HepG2 (cell line): Measurements from ENCODE around the gene TAT. TPM values are rescaled to one million over a fixed set of nuclear protein-coding genes. Genes with fewer than 3 reads are reported as not detected.
A peak's percentile ranks its signal among the peaks of the same experiment; 100 is the strongest.

Experiments used
- ARHGAP35 ChIP-seq: sonication (generic); formaldehyde crosslinking; IDR thresholded peaks from 2 replicates; pipeline ENCODE4 v1.9.0; 2022; ENCODE audit warnings: mild to moderate bottlenecking, inconsistent platforms, moderate library complexity, missing genetic modification reagents, borderline replicate concordance
- ARNTL ChIP-seq: sonication (generic); formaldehyde crosslinking; IDR thresholded peaks from 2 replicates; pipeline ENCODE4 v1.4.0; 2020; ENCODE audit warnings: mild to moderate bottlenecking, missing genetic modification reagents
- ATAD3A ChIP-seq: sonication (generic); formaldehyde crosslinking; IDR thresholded peaks from 2 replicates; pipeline ENCODE4 v1.4.0; 2020; ENCODE audit warnings: missing genetic modification reagents
- CHD2 ChIP-seq: IDR thresholded peaks from 2 replicates; pipeline ENCODE4 v1.6.1; 2011; ENCODE audit warnings: low read depth, low read length, improper control_type of control experiment
- CREBL2 ChIP-seq: sonication (generic); formaldehyde crosslinking; IDR thresholded peaks from 2 replicates; pipeline ENCODE4 v1.8.1; 2023; ENCODE audit warnings: missing genetic modification reagents, mild to moderate bottlenecking, borderline replicate concordance
- GMEB1 ChIP-seq: sonication (generic); formaldehyde crosslinking; IDR thresholded peaks from 2 replicates; pipeline ENCODE4 v1.5.1; 2020; ENCODE audit warnings: missing genetic modification reagents, mild to moderate bottlenecking, borderline replicate concordance
- HNF1A ChIP-seq, 2 experiments: sonication (generic) in 1 of 2; formaldehyde crosslinking in 1 of 2; IDR thresholded peaks; 2 replicates each; pipeline versions ENCODE4 v1.4.0 to v1.6.1; 2016 to 2020; ENCODE audit warnings: borderline replicate concordance in 1 of 2, low read depth in 1 of 2, mild to moderate bottlenecking in 1 of 2, missing genetic modification reagents in 1 of 2
- IKZF4 ChIP-seq: sonication (generic); formaldehyde crosslinking; IDR thresholded peaks from 2 replicates; pipeline ENCODE4 v1.5.1; 2020; ENCODE audit warnings: borderline replicate concordance, mild to moderate bottlenecking, low read depth, missing genetic modification reagents; ENCODE audit errors: not compliant biosample characterization
- KAT2B ChIP-seq: fragments of 150-350 bp; IDR thresholded peaks from 2 replicates; pipeline ENCODE4 v1.6.1; 2014; ENCODE audit warnings: low read depth, low read length, borderline replicate concordance
- MIER2 ChIP-seq: IDR thresholded peaks from 2 replicates; pipeline ENCODE4 v1.6.1; 2016; ENCODE audit warnings: missing biosample characterization, missing genetic modification reagents
- REL ChIP-seq: sonication (generic); formaldehyde crosslinking; conservative IDR thresholded peaks from 2 replicates; pipeline ENCODE4 v1.8.0; 2022; ENCODE audit warnings: mild to moderate bottlenecking, missing genetic modification reagents, moderate library complexity
- SMARCC2 ChIP-seq: fragments of 450-650 bp; IDR thresholded peaks from 2 replicates; pipeline ENCODE4 v1.6.1; 2017; ENCODE audit warnings: antibody characterized with exemption, mild to moderate bottlenecking
- SP5 ChIP-seq: IDR thresholded peaks from 2 replicates; pipeline ENCODE4 v1.6.1; 2016; ENCODE audit warnings: low read depth, borderline replicate concordance
- TAF1 ChIP-seq: sonication (generic); formaldehyde crosslinking; IDR thresholded peaks from 2 replicates; pipeline ENCODE4 v1.4.0; 2020; ENCODE audit warnings: missing genetic modification reagents
- TSC22D2 ChIP-seq: sonication (generic); formaldehyde crosslinking; IDR thresholded peaks from 2 replicates; pipeline ENCODE4 v1.5.1; 2020; ENCODE audit warnings: missing genetic modification reagents, mild to moderate bottlenecking, borderline replicate concordance
- ZFP36L1 ChIP-seq: sonication (generic); formaldehyde crosslinking; IDR thresholded peaks from 2 replicates; pipeline ENCODE4 v1.8.0; 2022; ENCODE audit warnings: mild to moderate bottlenecking, missing genetic modification reagents, moderate library complexity
- ZNF382 ChIP-seq: sonication (generic); formaldehyde crosslinking; IDR thresholded peaks from 2 replicates; pipeline ENCODE4 v1.5.0; 2020; ENCODE audit warnings: missing genetic modification reagents, mild to moderate bottlenecking, borderline replicate concordance
- ZNF44 ChIP-seq: sonication (generic); formaldehyde crosslinking; IDR thresholded peaks from 2 replicates; pipeline ENCODE4 v1.5.1; 2020; ENCODE audit warnings: mild to moderate bottlenecking, missing genetic modification reagents
- ZNF547 ChIP-seq: sonication (generic); formaldehyde crosslinking; IDR thresholded peaks from 2 replicates; pipeline ENCODE4 v1.5.1; 2020; ENCODE audit warnings: mild to moderate bottlenecking, missing genetic modification reagents
- ZNF619 ChIP-seq: sonication (generic); formaldehyde crosslinking; IDR thresholded peaks from 2 replicates; pipeline ENCODE4 v1.4.0; 2020; ENCODE audit warnings: mild to moderate bottlenecking, missing genetic modification reagents
- ZNF816 ChIP-seq: sonication (generic); formaldehyde crosslinking; IDR thresholded peaks from 2 replicates; pipeline ENCODE4 v1.8.0; 2022; ENCODE audit warnings: missing genetic modification reagents, mild to moderate bottlenecking, borderline replicate concordance
- ZSCAN5A ChIP-seq: sonication (generic); formaldehyde crosslinking; IDR thresholded peaks from 2 replicates; pipeline ENCODE4 v1.8.0; 2022; ENCODE audit warnings: mild to moderate bottlenecking, missing genetic modification reagents, borderline replicate concordance
- polyA plus RNA-seq, 8 experiments: library from polyadenylated mRNA; depleted of rRNA in 3 of 8; stranded (reverse) in 7 of 8; unstranded in 1 of 8; fragments of >200 nt; fragmentation: Illumina TruSeq in 4 of 8; extraction: Trizol in 4 of 8; gene quantifications; 2 replicates each; pipeline versions ENCODE4 v1.2.1 to v1.2.3, GENCODE V29; 2011 to 2016; ENCODE audit warnings: low read depth in 4 of 8, missing spikeins in 1 of 8, mixed read lengths in 1 of 8; ENCODE audit not compliant: insufficient read depth in 1 of 8
- total RNA-seq, 5 experiments: library from RNA; depleted of rRNA; stranded (reverse); fragments of >200 nt; fragmentation: Illumina TruSeq; extraction: Trizol; gene quantifications; 2 replicates each; pipeline ENCODE4 v1.2.3, GENCODE V29; 2016; ENCODE audit warnings: low read depth in 1 of 5

The TAT gene
- total and polyA plus RNA-seq, 2 of the 13 experiments (the other 11 are each of a cell fraction or from before 2014, with no cell fraction given) = 1.6 to 5.8 TPM

GRCh38 chr16:71594000-71594646 lies 17.2 kb upstream of the TAT start (continued):
- no peak for TF ChIP-seq ZSCAN5A
- no peak for TF ChIP-seq ATAD3A (CRISPR knock-in tag)
- TF ChIP-seq TAF1 (CRISPR knock-in tag) = no peak; the same call in 1 of the 2 replicates
- 0 out of 2 replicates have a peak, but pooled peaks have one; percentile 40 for TF ChIP-seq SP5 (CRISPR knock-in tag)
- no peak; the same call in 1 of the 2 replicates for TF ChIP-seq KAT2B
- no peak for TF ChIP-seq CHD2
- no peak for TF ChIP-seq ARNTL (CRISPR knock-in tag)
- TF ChIP-seq ZNF547 = no peak
- peak; percentile 34; the same call in 1 of the 2 replicates for TF ChIP-seq SMARCC2
- TF ChIP-seq TSC22D2 (CRISPR knock-in tag) = 0 out of 2 replicates have a peak, but pooled peaks have one; percentile 7
- no peak for TF ChIP-seq CREBL2 (CRISPR knock-in tag)
- no peak for TF ChIP-seq MIER2 (CRISPR knock-in tag)
- TF ChIP-seq ZNF816 (CRISPR knock-in tag) = no peak
- 0 out of 2 replicates have a peak, but pooled peaks have one; percentile 10 for TF ChIP-seq HNF1A (IDR thresholded peaks at IDR 0.05; ENCODE audit: low read depth)
- TF ChIP-seq HNF1A (CRISPR knock-in tag; IDR thresholded peaks at IDR 0.05; ENCODE audit: borderline replicate concordance) = no peak; the same call in 1 of the 2 replicates
- peak; percentile 86; the same call in 1 of the 2 replicates for TF ChIP-seq ZFP36L1 (CRISPR knock-in tag)
- no peak for TF ChIP-seq REL (CRISPR knock-in tag)
- no peak for TF ChIP-seq ARHGAP35 (CRISPR knock-in tag)
- no peak for TF ChIP-seq ZNF382
- no peak for TF ChIP-seq ZNF44 (CRISPR knock-in tag)
- TF ChIP-seq ZNF619 (CRISPR knock-in tag) = no peak
- TF ChIP-seq IKZF4 (CRISPR knock-in tag) = no peak
- TF ChIP-seq GMEB1 = no peak
